Epithelial cell of proximal tubule (primary cell): ENCODE measurements around the gene C1orf141. TPM values are rescaled to one million over a fixed set of nuclear protein-coding genes. Genes with fewer than 3 reads are reported as not detected.
"Not testable (repeated sequence)": the region's sequence is repeated elsewhere in the genome, so short reads cannot be mapped to it uniquely, and the experiment has no call there.

Experiments
- DNase-seq: peaks from one replicate; pipeline ENCODE4 v3.0.0-alpha.2; 2011; ENCODE audit warnings: low read depth
- H3K4me3 ChIP-seq: 2 replicates; pipeline ENCODE4 v1.5.1; 2011; ENCODE audit warnings: low read depth, mild to moderate bottlenecking, low read length
- CTCF ChIP-seq: conservative IDR thresholded peaks from 2 replicates; pipeline ENCODE4 v1.5.1; 2012; ENCODE audit warnings: low read depth, mild to moderate bottlenecking, low read length
- total RNA-seq: library from RNA; depleted of rRNA; stranded (reverse); fragments of >200 nt; gene quantifications from 2 replicates; pipeline ENCODE4 v1.2.3, GENCODE V29; 2015

Gene C1orf141
- total RNA-seq, 1 donor from 2014 or later = not detected

DNA sequence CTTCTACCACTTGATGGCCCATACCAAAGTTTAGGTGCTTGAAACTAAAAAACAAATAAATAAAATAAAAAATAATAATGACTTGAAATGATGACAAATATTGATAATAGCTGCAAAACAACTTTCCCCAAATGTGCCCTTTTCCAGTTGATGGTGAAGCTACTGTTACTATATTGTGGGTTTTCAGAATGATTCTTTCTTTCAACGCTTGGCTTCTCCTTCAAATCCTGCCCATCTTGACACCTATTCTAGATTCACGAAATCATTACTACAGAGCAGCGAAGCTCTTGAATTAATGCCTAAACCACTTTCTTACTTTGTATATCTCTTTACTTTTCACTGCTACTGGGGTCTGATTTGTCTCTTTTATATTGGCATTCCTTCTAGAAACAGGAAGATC, 9.2 kb upstream of the C1orf141 start:
- no peak for DNase-seq
- TF ChIP-seq CTCF = no peak
- H3K4me3 ChIP-seq = no peak overlapping the region

GRCh38 chr1:67142931-67143330, 8.2 kb upstream of the C1orf141 start:
- TF ChIP-seq CTCF = no peak
- no peak for DNase-seq
- H3K4me3 ChIP-seq = no peak overlapping the region

- not testable (repeated sequence) for H3K4me3 ChIP-seq, DNase-seq
These were observed 7.1 kb upstream of the C1orf141 start for GRCh38 chr1:67141832-67142231.

GRCh38 chr1:67140460-67140859, 5.7 kb upstream of the C1orf141 start:
- DNase-seq = no peak
- TF ChIP-seq CTCF = no peak
- no peak overlapping the region for H3K4me3 ChIP-seq

GRCh38 chr1:67138813-67139499, 4.2 kb upstream of the C1orf141 start:
- H3K4me3 ChIP-seq = no peak overlapping the region
- no peak for TF ChIP-seq CTCF
- no peak for DNase-seq

GRCh38 chr1:67137307-67137753, 2.6 kb upstream of the C1orf141 start:
- TF ChIP-seq CTCF = no peak
- no peak overlapping the region for H3K4me3 ChIP-seq
- DNase-seq = no peak

DNA sequence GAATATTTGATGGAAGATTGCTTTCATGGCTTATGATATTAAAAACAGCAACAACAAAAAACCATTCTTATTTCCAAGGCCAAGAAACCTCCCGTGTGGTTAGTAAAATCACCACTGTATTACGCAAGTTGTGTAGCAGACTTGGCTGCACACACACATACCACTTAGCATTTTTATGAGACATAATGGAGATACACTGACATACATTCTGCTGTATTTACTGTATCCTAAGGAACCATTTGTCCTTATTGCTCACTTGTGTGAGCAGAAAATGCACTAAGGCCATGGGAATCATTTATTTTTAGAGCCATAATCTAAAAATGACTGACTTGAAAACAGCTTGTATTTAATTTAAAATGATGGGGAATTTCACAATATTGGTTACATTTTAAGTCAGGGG, 584 bp upstream of the C1orf141 start:
- no peak for TF ChIP-seq CTCF
- no peak overlapping the region for H3K4me3 ChIP-seq
- no peak for DNase-seq
